GM23338 (cell line): ENCODE data around the gene CLIC5. TPM values are rescaled to one million over a fixed set of nuclear protein-coding genes. Genes with fewer than 3 reads are reported as not detected.

Experiments
- CREB1 ChIP-seq: fragments of 250-450 bp; sonication (Bioruptor Pico); IDR thresholded peaks from 2 replicates; pipeline ENCODE4 v1.5.0; 2020; ENCODE audit warnings: low read depth, mild to moderate bottlenecking, moderate library complexity
- EZH2 ChIP-seq: fragments of 200-600 bp; sonication (generic); IDR thresholded peaks from one replicate; pipeline ENCODE4 v1.8.0; 2017; ENCODE audit warnings: antibody characterized with exemption, mild to moderate bottlenecking, low read depth; ENCODE audit not compliant: unreplicated experiment
- EZH2phosphoT487 ChIP-seq: fragments of 200-600 bp; sonication (generic); IDR thresholded peaks from one replicate; pipeline ENCODE4 v1.8.1; 2018; ENCODE audit warnings: antibody characterized with exemption; ENCODE audit not compliant: unreplicated experiment
- JUNB ChIP-seq: IDR thresholded peaks from one replicate; pipeline ENCODE4 v1.6.1; 2016; ENCODE audit warnings: antibody characterized with exemption; ENCODE audit not compliant: unreplicated experiment
- NANOG ChIP-seq: IDR thresholded peaks from 2 replicates; pipeline ENCODE4 v1.6.1; 2016; ENCODE audit warnings: antibody characterized with exemption, borderline replicate concordance
- POLR2AphosphoS5 ChIP-seq: IDR thresholded peaks from 2 replicates; pipeline ENCODE4 v1.6.1; 2016; ENCODE audit warnings: antibody characterized with exemption, low read depth
- STAT1 ChIP-seq: IDR thresholded peaks from one replicate; pipeline ENCODE4 v1.6.1; 2016; ENCODE audit warnings: antibody characterized with exemption; ENCODE audit not compliant: unreplicated experiment
- ZNF114 ChIP-seq: fragments of 250-450 bp; sonication (Bioruptor Pico); IDR thresholded peaks from 2 replicates; pipeline ENCODE4 v1.5.0; 2020; ENCODE audit warnings: mild to moderate bottlenecking, moderate library complexity
- ZNF331 ChIP-seq: fragments of 250-450 bp; sonication (Bioruptor Pico); IDR thresholded peaks from 2 replicates; pipeline ENCODE4 v1.5.0; 2020; ENCODE audit warnings: low read depth, mild to moderate bottlenecking, moderate library complexity
- polyA plus RNA-seq: library from polyadenylated mRNA; unstranded; fragments of >200 nt; fragmentation: Nextera tagmentation; extraction: Ambion mirVana; gene quantifications from 2 replicates; pipeline ENCODE4 v1.2.1, GENCODE V29; 2016
- total RNA-seq: library from RNA; depleted of rRNA; stranded (reverse); fragments of >200 nt; shearing (Covaris generic); gene quantifications from 2 replicates; pipeline ENCODE4 v1.2.3, GENCODE V29; 2014
- TF ChIP-seq, protein P1 (sequence below): fragments of 250-450 bp; sonication (Bioruptor Pico); IDR thresholded peaks from 2 replicates; pipeline ENCODE4 v1.5.0; 2020; ENCODE audit warnings: mild to moderate bottlenecking, moderate library complexity
- TF ChIP-seq, protein P2 (sequence below): IDR thresholded peaks from 2 replicates; pipeline ENCODE4 v1.6.1; 2016; ENCODE audit warnings: antibody characterized with exemption
- TF ChIP-seq, protein P3 (sequence below): IDR thresholded peaks from one replicate; pipeline ENCODE4 v1.6.1; 2018; ENCODE audit warnings: antibody characterized with exemption; ENCODE audit not compliant: unreplicated experiment

CLIC5 gene
- total and polyA plus RNA-seq, 2 experiments from 2014 or later, result 0.08 TPM; not detected in 1

DNA sequence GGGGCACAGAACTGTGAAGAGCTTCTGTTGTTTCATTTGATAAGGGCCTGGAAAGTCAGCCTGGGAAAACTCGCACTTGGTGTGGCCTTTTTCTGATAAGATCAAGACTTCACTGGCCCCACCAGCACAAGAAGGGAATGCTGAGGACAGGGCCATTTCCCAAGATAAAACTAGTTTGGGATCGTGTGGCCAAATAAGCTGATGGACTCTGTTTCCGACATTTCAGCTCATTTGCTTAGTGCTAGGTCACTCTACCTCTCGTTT lies 116.0 kb downstream of the CLIC5 start (continued):
- TF ChIP-seq, protein P1, sequence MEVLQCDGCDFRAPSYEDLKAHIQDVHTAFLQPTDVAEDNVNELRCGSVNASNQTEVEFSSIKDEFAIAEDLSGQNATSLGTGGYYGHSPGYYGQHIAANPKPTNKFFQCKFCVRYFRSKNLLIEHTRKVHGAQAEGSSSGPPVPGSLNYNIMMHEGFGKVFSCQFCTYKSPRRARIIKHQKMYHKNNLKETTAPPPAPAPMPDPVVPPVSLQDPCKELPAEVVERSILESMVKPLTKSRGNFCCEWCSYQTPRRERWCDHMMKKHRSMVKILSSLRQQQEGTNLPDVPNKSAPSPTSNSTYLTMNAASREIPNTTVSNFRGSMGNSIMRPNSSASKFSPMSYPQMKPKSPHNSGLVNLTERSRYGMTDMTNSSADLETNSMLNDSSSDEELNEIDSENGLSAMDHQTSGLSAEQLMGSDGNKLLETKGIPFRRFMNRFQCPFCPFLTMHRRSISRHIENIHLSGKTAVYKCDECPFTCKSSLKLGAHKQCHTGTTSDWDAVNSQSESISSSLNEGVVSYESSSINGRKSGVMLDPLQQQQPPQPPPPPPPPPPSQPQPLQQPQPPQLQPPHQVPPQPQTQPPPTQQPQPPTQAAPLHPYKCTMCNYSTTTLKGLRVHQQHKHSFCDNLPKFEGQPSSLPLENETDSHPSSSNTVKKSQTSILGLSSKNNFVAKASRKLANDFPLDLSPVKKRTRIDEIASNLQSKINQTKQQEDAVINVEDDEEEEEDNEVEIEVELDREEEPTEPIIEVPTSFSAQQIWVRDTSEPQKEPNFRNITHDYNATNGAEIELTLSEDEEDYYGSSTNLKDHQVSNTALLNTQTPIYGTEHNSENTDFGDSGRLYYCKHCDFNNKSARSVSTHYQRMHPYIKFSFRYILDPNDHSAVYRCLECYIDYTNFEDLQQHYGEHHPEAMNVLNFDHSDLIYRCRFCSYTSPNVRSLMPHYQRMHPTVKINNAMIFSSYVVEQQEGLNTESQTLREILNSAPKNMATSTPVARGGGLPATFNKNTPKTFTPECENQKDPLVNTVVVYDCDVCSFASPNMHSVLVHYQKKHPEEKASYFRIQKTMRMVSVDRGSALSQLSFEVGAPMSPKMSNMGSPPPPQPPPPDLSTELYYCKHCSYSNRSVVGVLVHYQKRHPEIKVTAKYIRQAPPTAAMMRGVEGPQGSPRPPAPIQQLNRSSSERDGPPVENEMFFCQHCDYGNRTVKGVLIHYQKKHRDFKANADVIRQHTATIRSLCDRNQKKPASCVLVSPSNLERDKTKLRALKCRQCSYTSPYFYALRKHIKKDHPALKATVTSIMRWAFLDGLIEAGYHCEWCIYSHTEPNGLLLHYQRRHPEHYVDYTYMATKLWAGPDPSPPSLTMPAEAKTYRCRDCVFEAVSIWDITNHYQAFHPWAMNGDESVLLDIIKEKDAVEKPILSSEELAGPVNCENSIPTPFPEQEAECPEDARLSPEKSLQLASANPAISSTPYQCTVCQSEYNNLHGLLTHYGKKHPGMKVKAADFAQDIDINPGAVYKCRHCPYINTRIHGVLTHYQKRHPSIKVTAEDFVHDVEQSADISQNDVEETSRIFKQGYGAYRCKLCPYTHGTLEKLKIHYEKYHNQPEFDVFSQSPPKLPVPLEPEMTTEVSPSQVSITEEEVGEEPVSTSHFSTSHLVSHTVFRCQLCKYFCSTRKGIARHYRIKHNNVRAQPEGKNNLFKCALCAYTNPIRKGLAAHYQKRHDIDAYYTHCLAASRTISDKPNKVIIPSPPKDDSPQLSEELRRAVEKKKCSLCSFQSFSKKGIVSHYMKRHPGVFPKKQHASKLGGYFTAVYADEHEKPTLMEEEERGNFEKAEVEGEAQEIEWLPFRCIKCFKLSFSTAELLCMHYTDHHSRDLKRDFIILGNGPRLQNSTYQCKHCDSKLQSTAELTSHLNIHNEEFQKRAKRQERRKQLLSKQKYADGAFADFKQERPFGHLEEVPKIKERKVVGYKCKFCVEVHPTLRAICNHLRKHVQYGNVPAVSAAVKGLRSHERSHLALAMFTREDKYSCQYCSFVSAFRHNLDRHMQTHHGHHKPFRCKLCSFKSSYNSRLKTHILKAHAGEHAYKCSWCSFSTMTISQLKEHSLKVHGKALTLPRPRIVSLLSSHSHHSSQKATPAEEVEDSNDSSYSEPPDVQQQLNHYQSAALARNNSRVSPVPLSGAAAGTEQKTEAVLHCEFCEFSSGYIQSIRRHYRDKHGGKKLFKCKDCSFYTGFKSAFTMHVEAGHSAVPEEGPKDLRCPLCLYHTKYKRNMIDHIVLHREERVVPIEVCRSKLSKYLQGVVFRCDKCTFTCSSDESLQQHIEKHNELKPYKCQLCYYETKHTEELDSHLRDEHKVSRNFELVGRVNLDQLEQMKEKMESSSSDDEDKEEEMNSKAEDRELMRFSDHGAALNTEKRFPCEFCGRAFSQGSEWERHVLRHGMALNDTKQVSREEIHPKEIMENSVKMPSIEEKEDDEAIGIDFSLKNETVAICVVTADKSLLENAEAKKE (CRISPR knock-in tag), result no peak
- TF ChIP-seq JUNB, result no peak
- no peak for TF ChIP-seq EZH2phosphoT487
- no peak for TF ChIP-seq POLR2AphosphoS5
- TF ChIP-seq EZH2, result no peak
- TF ChIP-seq NANOG, result no peak
- no peak for TF ChIP-seq ZNF114 (CRISPR knock-in tag)
- TF ChIP-seq, protein P2, sequence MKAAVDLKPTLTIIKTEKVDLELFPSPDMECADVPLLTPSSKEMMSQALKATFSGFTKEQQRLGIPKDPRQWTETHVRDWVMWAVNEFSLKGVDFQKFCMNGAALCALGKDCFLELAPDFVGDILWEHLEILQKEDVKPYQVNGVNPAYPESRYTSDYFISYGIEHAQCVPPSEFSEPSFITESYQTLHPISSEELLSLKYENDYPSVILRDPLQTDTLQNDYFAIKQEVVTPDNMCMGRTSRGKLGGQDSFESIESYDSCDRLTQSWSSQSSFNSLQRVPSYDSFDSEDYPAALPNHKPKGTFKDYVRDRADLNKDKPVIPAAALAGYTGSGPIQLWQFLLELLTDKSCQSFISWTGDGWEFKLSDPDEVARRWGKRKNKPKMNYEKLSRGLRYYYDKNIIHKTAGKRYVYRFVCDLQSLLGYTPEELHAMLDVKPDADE, result no peak
- TF ChIP-seq, protein P3, sequence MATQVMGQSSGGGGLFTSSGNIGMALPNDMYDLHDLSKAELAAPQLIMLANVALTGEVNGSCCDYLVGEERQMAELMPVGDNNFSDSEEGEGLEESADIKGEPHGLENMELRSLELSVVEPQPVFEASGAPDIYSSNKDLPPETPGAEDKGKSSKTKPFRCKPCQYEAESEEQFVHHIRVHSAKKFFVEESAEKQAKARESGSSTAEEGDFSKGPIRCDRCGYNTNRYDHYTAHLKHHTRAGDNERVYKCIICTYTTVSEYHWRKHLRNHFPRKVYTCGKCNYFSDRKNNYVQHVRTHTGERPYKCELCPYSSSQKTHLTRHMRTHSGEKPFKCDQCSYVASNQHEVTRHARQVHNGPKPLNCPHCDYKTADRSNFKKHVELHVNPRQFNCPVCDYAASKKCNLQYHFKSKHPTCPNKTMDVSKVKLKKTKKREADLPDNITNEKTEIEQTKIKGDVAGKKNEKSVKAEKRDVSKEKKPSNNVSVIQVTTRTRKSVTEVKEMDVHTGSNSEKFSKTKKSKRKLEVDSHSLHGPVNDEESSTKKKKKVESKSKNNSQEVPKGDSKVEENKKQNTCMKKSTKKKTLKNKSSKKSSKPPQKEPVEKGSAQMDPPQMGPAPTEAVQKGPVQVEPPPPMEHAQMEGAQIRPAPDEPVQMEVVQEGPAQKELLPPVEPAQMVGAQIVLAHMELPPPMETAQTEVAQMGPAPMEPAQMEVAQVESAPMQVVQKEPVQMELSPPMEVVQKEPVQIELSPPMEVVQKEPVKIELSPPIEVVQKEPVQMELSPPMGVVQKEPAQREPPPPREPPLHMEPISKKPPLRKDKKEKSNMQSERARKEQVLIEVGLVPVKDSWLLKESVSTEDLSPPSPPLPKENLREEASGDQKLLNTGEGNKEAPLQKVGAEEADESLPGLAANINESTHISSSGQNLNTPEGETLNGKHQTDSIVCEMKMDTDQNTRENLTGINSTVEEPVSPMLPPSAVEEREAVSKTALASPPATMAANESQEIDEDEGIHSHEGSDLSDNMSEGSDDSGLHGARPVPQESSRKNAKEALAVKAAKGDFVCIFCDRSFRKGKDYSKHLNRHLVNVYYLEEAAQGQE, result no peak
- TF ChIP-seq STAT1, result no peak
- TF ChIP-seq ZNF331 (CRISPR knock-in tag), result no peak
- TF ChIP-seq CREB1 (CRISPR knock-in tag), result no peak
